ENCODE measurements around the gene SUMO2.
A peak's percentile ranks its signal among the peaks of the same experiment; 100 is the strongest.
"Not testable (repeated sequence)": the region's sequence is repeated elsewhere in the genome, so short reads cannot be mapped to it uniquely, and the experiment has no call there.

Gene SUMO2

GRCh38 chr17:75182569-75183436 lies at the start of gene SUMO2:
Gene SUMO2 (minus strand): TSS chr17:75182959. CDS start chr17:75182834, 125 bp downstream.
- DNase-seq: peak; percentile 67

GRCh38 chr17:75231741-75232464 lies 49.1 kb upstream of the SUMO2 start:
- DNase-seq: no peak

GRCh38 chr17:75231071-75231470 lies 48.3 kb upstream of the SUMO2 start:
- no peak for DNase-seq

- no peak for DNase-seq
Observed at GRCh38 chr17:75228847-75229246, 46.1 kb upstream of the SUMO2 start.

- DNase-seq: no peak
Observed at GRCh38 chr17:75228305-75228704, 45.5 kb upstream of the SUMO2 start.

GRCh38 chr17:75227729-75228128 lies 45.0 kb upstream of the SUMO2 start:
- DNase-seq: no peak

GRCh38 chr17:75225016-75225415 lies 42.3 kb upstream of the SUMO2 start:
- no peak for DNase-seq

- DNase-seq: no peak
Observed at GRCh38 chr17:75219815-75220214, 37.1 kb upstream of the SUMO2 start.

- DNase-seq: no peak
Observed at GRCh38 chr17:75218131-75218530, 35.4 kb upstream of the SUMO2 start.

- DNase-seq: no peak
Observed at GRCh38 chr17:75209061-75209460, 26.3 kb upstream of the SUMO2 start.

GRCh38 chr17:75208161-75208560 lies 25.4 kb upstream of the SUMO2 start:
- no peak for DNase-seq

GRCh38 chr17:75207760-75208159 lies 25.0 kb upstream of the SUMO2 start:
- no peak for DNase-seq

GRCh38 chr17:75207050-75207407 lies 24.3 kb upstream of the SUMO2 start:
- DNase-seq: not testable (repeated sequence)

GRCh38 chr17:75205793-75206163 lies 23.0 kb upstream of the SUMO2 start:
- no peak for DNase-seq

- peak; percentile 92 for DNase-seq
Observed at GRCh38 chr17:75205037-75205792, 22.5 kb upstream of the SUMO2 start, which contains the start of gene NUP85. Gene NUP85 (plus strand): TSS chr17:75205679. CDS start chr17:75205762, 83 bp downstream.

- no peak for DNase-seq
Observed at GRCh38 chr17:75199886-75200618, 17.3 kb upstream of the SUMO2 start.

GRCh38 chr17:75194879-75195278 lies 12.1 kb upstream of the SUMO2 start:
- no peak for DNase-seq

GRCh38 chr17:75191584-75191983 lies 8.8 kb upstream of the SUMO2 start:
- DNase-seq: no peak

- DNase-seq: no peak
Observed at GRCh38 chr17:75188614-75189013, 5.9 kb upstream of the SUMO2 start.

GRCh38 chr17:75183999-75184884 lies 1.5 kb upstream of the SUMO2 start:
- DNase-seq: no peak

GRCh38 chr17:75182319-75182568 lies 515 bp downstream of the SUMO2 start:
- DNase-seq: no peak

Measured in SHP77 treated with DMSO at 0.1 percent for 48 hours (cell line).